Measurements from ENCODE around the gene MYO9B.

- no peak for TF ChIP-seq CTCF (conservative IDR thresholded peaks at IDR 0.05 in 1 of 2, IDR thresholded peaks at IDR 0.05 in 1 of 2; ENCODE audit: extremely low read depth in 1 of 2, insufficient read depth in 1 of 2, low read depth in 1 of 2, low read length in 2 of 2)
- no peak for TF ChIP-seq EZH2 (IDR thresholded peaks at IDR 0.05; ENCODE audit: borderline replicate concordance, low read length)
Measured at GRCh38 chr19:17054746-17055145, 20.8 kb upstream of the MYO9B start.

Data from mammary epithelial cell (primary cell).